Common myeloid progenitor, CD34-positive (primary cell): ENCODE measurements around the gene TEX2. TPM values are rescaled to one million over a fixed set of nuclear protein-coding genes. Genes with fewer than 3 reads are reported as not detected.

Source experiments
- CTCF ChIA-PET: fragments of 350-600 bp; sonication (Branson Sonifier 250); formaldehyde crosslinking; loops from one replicate; lab custom pipeline; 2021; ENCODE audit warnings: antibody characterized with exemption; lab: Charles Lee
- POLR2A ChIA-PET: fragments of 350-600 bp; sonication (Branson Sonifier 250); formaldehyde crosslinking; loops from one replicate; lab custom pipeline; 2021; ENCODE audit warnings: antibody characterized with exemption; lab: Charles Lee
- DNase-seq, 3 donors: peaks; one replicate each; pipeline versions ENCODE4 v3.0.0 to v3.0.0-alpha.2; 2013
- H3K27ac ChIP-seq, 2 experiments: 1 replicate in 1 of 2; 2 replicates in 1 of 2; pipeline ENCODE4 v1.7.0; 2013; ENCODE audit warnings: inconsistent platforms in 2 of 2, low read length in 2 of 2, mild to moderate bottlenecking in 2 of 2, low read depth in 1 of 2, moderate library complexity in 1 of 2; ENCODE audit not compliant: severe bottlenecking in 2 of 2, insufficient read depth in 1 of 2, poor library complexity in 1 of 2
- H3K27me3 ChIP-seq, 5 experiments: replicated peaks in 2 of 5; 1 replicate in 3 of 5; 2 replicates in 2 of 5; pipeline versions ENCODE4 v1.6.1 to v1.7.0; 2013; ENCODE audit warnings: low read length in 4 of 5, mild to moderate bottlenecking in 2 of 5, moderate library complexity in 2 of 5, inconsistent platforms in 1 of 5; ENCODE audit not compliant: insufficient read depth in 5 of 5, control insufficient read depth in 4 of 5
- H3K36me3 ChIP-seq, 4 experiments: 1 replicate in 2 of 4; 2 replicates in 2 of 4; pipeline versions ENCODE4 v1.6.1 to v1.7.0; 2013; ENCODE audit warnings: low read length in 3 of 4, control low read depth in 1 of 4, mild to moderate bottlenecking in 1 of 4; ENCODE audit not compliant: control insufficient read depth in 4 of 4, insufficient read depth in 4 of 4
- H3K4me1 ChIP-seq, 4 experiments: 1 replicate in 3 of 4; 2 replicates in 1 of 4; pipeline versions ENCODE4 v1.6.1 to v1.7.1; 2013; ENCODE audit warnings: low read length in 3 of 4, mild to moderate bottlenecking in 3 of 4, control low read depth in 1 of 4, inconsistent platforms in 1 of 4, moderate library complexity in 1 of 4; ENCODE audit not compliant: control insufficient read depth in 4 of 4, insufficient read depth in 4 of 4; ENCODE audit errors: control extremely low read depth in 1 of 4
- H3K4me3 ChIP-seq, 7 experiments: 1 replicate in 4 of 7; 2 replicates in 3 of 7; pipeline versions ENCODE4 v1.5.1 to v1.7.0; 2013; ENCODE audit warnings: mild to moderate bottlenecking in 7 of 7, low read length in 6 of 7, moderate library complexity in 6 of 7, inconsistent platforms in 2 of 7, low read depth in 2 of 7, control low read depth in 1 of 7; ENCODE audit not compliant: insufficient read depth in 4 of 7, control insufficient read depth in 1 of 7; ENCODE audit errors: extremely low read depth in 1 of 7
- H3K9me3 ChIP-seq, 5 experiments: 1 replicate in 4 of 5; 2 replicates in 1 of 5; pipeline versions ENCODE4 v1.6.1 to v1.7.1; 2013; ENCODE audit warnings: low read length in 4 of 5, mild to moderate bottlenecking in 2 of 5, inconsistent platforms in 1 of 5, low read depth in 1 of 5, moderate library complexity in 1 of 5; ENCODE audit not compliant: control insufficient read depth in 4 of 5, insufficient read depth in 2 of 5; ENCODE audit errors: control extremely low read depth in 1 of 5
- WGBS: methylation state at CpG from one replicate; pipeline ENCODE4 v1.1.5; 2013; ENCODE audit not compliant: insufficient coverage; 5-methylcytosine and 5-hydroxymethylcytosine counted together
- polyA plus RNA-seq: library from polyadenylated mRNA; unstranded; fragments of 120-200 nt; gene quantifications from one replicate; pipeline ENCODE4 v1.2.1, GENCODE V29; 2013

TEX2 gene
- polyA plus RNA-seq: 29.2 TPM

- peak within 1 kb of the TSS; percentile 43 to 84 for H3K27ac ChIP-seq
- under 1% methylated on average over 54 of the region's 69 CpGs for WGBS
- no peaks in the 10 kb centered on the region for H3K36me3 ChIP-seq
- DNase-seq: peak; percentile 85 to 91 (median 89)
- CTCF ChIA-PET: no interaction called here
- POLR2A ChIA-PET: interaction anchor here (0.6 to 1.6 kb wide), 2 partner anchors 117 to 376 kb away, joined by 6 to 8 read pairs; no protein-coding TSS in a partner anchor
- peaks cover 10 to 33% (median 24%) of the 10 kb centered on the region in 4 experiments for H3K4me1 ChIP-seq
- no peaks in the 10 kb centered on the region for H3K9me3 ChIP-seq
- no peaks in the 10 kb centered on the region for H3K27me3 ChIP-seq
- H3K4me3 ChIP-seq: peak within 1 kb of the TSS; percentile 72 to 95 (median 87)
Observed at GRCh38 chr17:64263000-64263766, at the start of gene TEX2. TSS of gene TEX2 (minus strand) at chr17:64263260. CDS start at chr17:64214217, 49,043 bp downstream.

GRCh38 chr17:64309710-64310109, 46.6 kb upstream of the TEX2 start:
- Histone ChIP-seq H3K27ac (no peak overlapping the region), H3K27me3 (no peaks in the 10 kb centered on the region), H3K4me1 (no peaks in the 10 kb centered on the region), H3K4me3 (no peak overlapping the region), H3K9me3 (no peaks in the 10 kb centered on the region), H3K36me3 (no peaks in the 10 kb centered on the region)
- DNase-seq: no peak
- ChIA-PET CTCF (interaction anchor here (1.0 to 13.6 kb wide), 6 partner anchors 8 to 185 kb away, joined by 3 to 148 read pairs (median 6); no protein-coding TSS in a partner anchor), POLR2A (interaction anchor here (0.6 to 1.1 kb wide), 2 partner anchors 32 to 103 kb away, joined by 3 to 5 read pairs; no protein-coding TSS in a partner anchor)
- WGBS: 85% methylated on average over 4 of the region's 4 CpGs

- no CpG with 5 or more reads among the region's 2 CpGs for WGBS
- H3K27me3 ChIP-seq: no peaks in the 10 kb centered on the region
- no peaks in the 10 kb centered on the region for H3K36me3 ChIP-seq
- no peaks in the 10 kb centered on the region for H3K4me1 ChIP-seq
- H3K27ac ChIP-seq: no peak overlapping the region
- ChIA-PET CTCF (interaction anchor here (1.0 to 13.6 kb wide), 8 partner anchors 9 to 186 kb away, joined by 3 to 148 read pairs (median 4); no protein-coding TSS in a partner anchor), POLR2A (interaction anchor here (1.1 kb wide), 1 partner anchor 103 kb away, joined by 3 read pairs; no protein-coding TSS in a partner anchor)
- H3K4me3 ChIP-seq: no peak overlapping the region
- no peaks in the 10 kb centered on the region for H3K9me3 ChIP-seq
- no peak for DNase-seq
Observed at GRCh38 chr17:64309021-64309420, 46.0 kb upstream of the TEX2 start.

GRCh38 chr17:64306850-64307463, 43.9 kb upstream of the TEX2 start:
- POLR2A ChIA-PET: no interaction called here

GRCh38 chr17:64304551-64304950, 41.5 kb upstream of the TEX2 start:
- Histone ChIP-seq H3K9me3 (no peaks in the 10 kb centered on the region), H3K4me3 (no peak overlapping the region), H3K36me3 (no peaks in the 10 kb centered on the region), H3K27ac (no peak overlapping the region), H3K27me3 (no peaks in the 10 kb centered on the region), H3K4me1 (no peaks in the 10 kb centered on the region)
- ChIA-PET CTCF (interaction anchor here (0.5 to 13.6 kb wide), 7 partner anchors 10 to 188 kb away, joined by 3 to 148 read pairs (median 4); no protein-coding TSS in a partner anchor), POLR2A (no interaction called here)
- 100% methylated on average over 2 of the region's 2 CpGs for WGBS
- no peak for DNase-seq

More at GRCh38 chr17:64306850-64307463, 43.9 kb upstream of the TEX2 start:
- WGBS: 61% methylated on average over 8 of the region's 11 CpGs
- no peak overlapping the region for H3K27ac ChIP-seq
- H3K36me3 ChIP-seq: no peaks in the 10 kb centered on the region
- H3K4me3 ChIP-seq: no peak overlapping the region
- H3K9me3 ChIP-seq: no peaks in the 10 kb centered on the region
- no peaks in the 10 kb centered on the region for H3K4me1 ChIP-seq
- peak; percentile 76 to 90 (median 84) for DNase-seq
- CTCF ChIA-PET: interaction anchor here (0.8 to 13.6 kb wide), 8 partner anchors 10 to 184 kb away, joined by 3 to 148 read pairs (median 5); no protein-coding TSS in a partner anchor
- no peaks in the 10 kb centered on the region for H3K27me3 ChIP-seq

- Histone ChIP-seq H3K9me3 (no peaks in the 10 kb centered on the region), H3K4me1 (no peaks in the 10 kb centered on the region), H3K4me3 (no peak overlapping the region), H3K27ac (no peak overlapping the region), H3K36me3 (no peaks in the 10 kb centered on the region), H3K27me3 (no peaks in the 10 kb centered on the region)
- no peak for DNase-seq
- CTCF ChIA-PET: interaction anchor here (1.5 to 2.4 kb wide), 2 partner anchors 11 to 18 kb away, joined by 4 to 9 read pairs; no protein-coding TSS in a partner anchor
- POLR2A ChIA-PET: no interaction called here
- WGBS: 100% methylated on average over 8 of the region's 8 CpGs
Observed at GRCh38 chr17:64300699-64300965, 37.6 kb upstream of the TEX2 start.
